Measurements from ENCODE around the gene FAM234B. TPM values are rescaled to one million over a fixed set of nuclear protein-coding genes. Genes with fewer than 3 reads are reported as not detected.

FAM234B gene
- total RNA-seq, 2 donors from 2014 or later: 4.5 to 8.5 TPM

- no peak for DNase-seq (ENCODE audit: low spot score)
- H3K4me1 ChIP-seq (ENCODE audit: control insufficient read depth in 1 of 2, low read depth in 2 of 2): peaks cover 12 to 27% of the 10 kb centered on the region in 2 donors
- H3K9me3 ChIP-seq: no peaks in the 10 kb centered on the region
- TF ChIP-seq CTCF (IDR thresholded peaks at IDR 0.05): no peak
- H3K27me3 ChIP-seq (replicated peaks; ENCODE audit: insufficient read depth): no peaks in the 10 kb centered on the region
- ATAC-seq (ENCODE audit: insufficient number of reproducible peaks, low FRiP score, low read depth): peak; percentile 33
- no peaks in the 10 kb centered on the region for H3K36me3 ChIP-seq
- H3K4me3 ChIP-seq: peak overlapping the region; percentile 35
- H3K27ac ChIP-seq: peak overlapping the region; percentile 75 to 78
Measured at GRCh38 chr12:13116259-13116658, 72.1 kb downstream of the FAM234B start.

- no peaks in the 10 kb centered on the region for H3K36me3 ChIP-seq
- H3K4me3 ChIP-seq: no peak overlapping the region
- no peaks in the 10 kb centered on the region for H3K27me3 ChIP-seq (replicated peaks; ENCODE audit: insufficient read depth)
- no peaks in the 10 kb centered on the region for H3K9me3 ChIP-seq
- H3K27ac ChIP-seq: peak overlapping the region; percentile 75 to 78
- DNase-seq (ENCODE audit: low spot score) (no peak), ATAC-seq (ENCODE audit: insufficient number of reproducible peaks, low FRiP score, low read depth) (no peak)
- no peak for TF ChIP-seq CTCF (IDR thresholded peaks at IDR 0.05)
- H3K4me1 ChIP-seq (ENCODE audit: control insufficient read depth in 1 of 2, low read depth in 2 of 2): peaks cover 12 to 27% of the 10 kb centered on the region in 2 donors
Measured at GRCh38 chr12:13117029-13117428, 72.8 kb downstream of the FAM234B start.

- Histone ChIP-seq H3K4me1 (ENCODE audit: control insufficient read depth in 1 of 2, low read depth in 2 of 2) (peaks cover 12 to 27% of the 10 kb centered on the region in 2 donors), H3K4me3 (no peak overlapping the region), H3K27me3 (replicated peaks; ENCODE audit: insufficient read depth) (no peaks in the 10 kb centered on the region), H3K36me3 (no peaks in the 10 kb centered on the region), H3K27ac (no peak overlapping the region), H3K9me3 (no peaks in the 10 kb centered on the region)
- ATAC-seq (ENCODE audit: insufficient number of reproducible peaks, low FRiP score, low read depth) (no peak), DNase-seq (ENCODE audit: low spot score) (no peak)
- no peak for TF ChIP-seq CTCF (IDR thresholded peaks at IDR 0.05)
Measured at GRCh38 chr12:13119826-13120225, 75.6 kb downstream of the FAM234B start.

DNA sequence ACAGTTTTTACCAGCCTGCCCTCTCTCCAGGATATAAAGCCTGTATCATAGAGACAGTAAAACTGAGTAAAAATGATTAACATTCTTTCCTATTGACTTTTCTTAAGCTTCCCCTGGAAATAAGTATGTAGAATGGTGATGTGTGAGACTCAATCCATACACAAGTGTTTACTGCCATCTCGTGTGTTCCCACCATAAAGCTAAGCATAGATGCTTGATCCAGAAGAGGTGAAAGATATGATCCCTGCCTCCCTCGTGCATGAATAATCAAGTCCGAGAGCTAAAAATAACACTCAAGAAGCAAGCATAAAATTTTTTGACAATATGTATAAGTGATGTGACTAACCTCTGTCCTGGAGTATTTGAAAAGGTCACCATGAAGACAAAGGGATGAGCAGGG lies 76.2 kb downstream of the FAM234B start:
- Histone ChIP-seq H3K27me3 (replicated peaks; ENCODE audit: insufficient read depth) (no peaks in the 10 kb centered on the region), H3K36me3 (no peaks in the 10 kb centered on the region), H3K4me1 (ENCODE audit: control insufficient read depth in 1 of 2, low read depth in 2 of 2) (peaks cover 12 to 25% of the 10 kb centered on the region in 2 donors), H3K27ac (no peak overlapping the region), H3K4me3 (no peak overlapping the region), H3K9me3 (no peaks in the 10 kb centered on the region)
- ATAC-seq (ENCODE audit: insufficient number of reproducible peaks, low FRiP score, low read depth) (no peak), DNase-seq (ENCODE audit: low spot score) (no peak)
- TF ChIP-seq CTCF (IDR thresholded peaks at IDR 0.05): no peak

DNA sequence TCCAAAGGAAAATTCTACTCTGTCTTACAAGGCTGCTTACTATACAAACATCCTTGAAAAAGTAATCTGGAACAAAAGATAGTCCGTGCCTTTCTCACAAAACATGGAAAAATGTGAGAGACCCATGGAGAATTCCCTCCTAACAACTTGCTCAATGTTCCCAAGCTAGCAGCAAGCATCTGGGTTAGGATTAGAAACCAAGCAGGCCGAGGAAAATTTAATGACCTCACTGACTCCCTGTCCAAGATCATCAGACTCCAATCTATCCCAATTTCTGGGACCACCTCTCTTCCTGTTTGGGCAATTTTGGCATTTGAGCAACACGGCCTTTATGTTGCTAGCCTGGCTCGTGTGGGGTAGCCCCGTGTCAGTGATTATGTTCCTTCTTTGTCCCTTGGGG lies 77.4 kb downstream of the FAM234B start:
- no peaks in the 10 kb centered on the region for H3K9me3 ChIP-seq
- TF ChIP-seq CTCF (IDR thresholded peaks at IDR 0.05): no peak
- no peaks in the 10 kb centered on the region for H3K27me3 ChIP-seq (replicated peaks; ENCODE audit: insufficient read depth)
- DNase-seq (ENCODE audit: low spot score): no peak
- no peak overlapping the region for H3K27ac ChIP-seq
- no peak overlapping the region for H3K4me3 ChIP-seq
- no peak for ATAC-seq (ENCODE audit: insufficient number of reproducible peaks, low FRiP score, low read depth)
- H3K36me3 ChIP-seq: no peaks in the 10 kb centered on the region
- H3K4me1 ChIP-seq (ENCODE audit: control insufficient read depth in 1 of 2, low read depth in 2 of 2): peaks cover 2 to 13% of the 10 kb centered on the region in 2 donors

Measured in thoracic aorta (tissue), 2 donors.